GM12878 (cell line): ENCODE measurements around the gene STYXL2. TPM values are rescaled to one million over a fixed set of nuclear protein-coding genes. Genes with fewer than 3 reads are reported as not detected.

Experiments used
- ATAC-seq: fragments of 200-7000 bp; cut with Tn5 transposase; 3 replicates; pipeline ENCODE4 v1.9.1; 2020; ENCODE audit warnings: mild to moderate bottlenecking, moderate library complexity
- Bru-seq: library from RNA; stranded (reverse); fragments of 400-500 nt; gene quantifications from one replicate; lab custom pipeline; 2021; lab: Mats Ljungman, UMichigan
- BruChase-seq, 2 experiments: library from RNA; stranded (reverse); fragments of 400-500 nt; gene quantifications; one replicate each; lab custom pipeline; 2021; lab: Mats Ljungman, UMichigan
- BruUV-seq: library from RNA; stranded (reverse); fragments of 400-500 nt; replicated peaks from 2 replicates; lab custom pipeline; 2021; lab: Mats Ljungman, UMichigan
- CTCF ChIA-PET: fragments of 300-600 bp; sonication (Branson Sonifier 250); formaldehyde crosslinking; extraction: SDS; loops from one replicate; lab custom pipeline; 2021; ENCODE audit warnings: inconsistent platforms; lab: Yijun Ruan, JAX
- POLR2A ChIA-PET: fragments of 350-600 bp; formaldehyde crosslinking; extraction: SDS; loops from one replicate; lab custom pipeline; 2021; ENCODE audit warnings: inconsistent platforms; lab: Charles Lee
- RAD21 ChIA-PET: fragments of 300-600 bp; sonication (Branson Sonifier 250); formaldehyde crosslinking; loops from one replicate; lab custom pipeline; 2023; ENCODE audit warnings: antibody characterized with exemption; ENCODE audit not compliant: unreplicated experiment; lab: Charles Lee
- SMC1A ChIA-PET: fragments of 300-600 bp; sonication (Branson Sonifier 250); formaldehyde crosslinking; loops from one replicate; lab custom pipeline; 2023; ENCODE audit not compliant: unreplicated experiment, uncharacterized antibody; lab: Charles Lee
- DNase-seq: peaks from one replicate; pipeline ENCODE4 v3.0.0-alpha.2; 2011; ENCODE audit warnings: low read depth, low spot score
- FAIRE-seq: peaks from 3 replicates; lab custom pipeline; 2011; peaks lifted over from hg19 to GRCh38; lab: Jason Lieb, UNC
- H2AFZ ChIP-seq: 2 replicates; pipeline ENCODE4 v1.6.0; 2011; ENCODE audit warnings: low read depth, low read length, control low read depth; ENCODE audit not compliant: control insufficient read depth
- H3K27ac ChIP-seq: 2 replicates; pipeline ENCODE4 v1.5.1; 2011; ENCODE audit warnings: control low read depth; ENCODE audit not compliant: control insufficient read depth, insufficient read depth
- H3K27me3 ChIP-seq, 2 experiments: replicated peaks in 1 of 2; 2 replicates each; pipeline versions ENCODE4 v1.6.0 to v1.6.1; 2011; ENCODE audit warnings: low read length in 1 of 2; ENCODE audit not compliant: control insufficient read depth in 2 of 2, insufficient read depth in 2 of 2
- H3K36me3 ChIP-seq, 2 experiments: 2 replicates each; pipeline ENCODE4 v1.5.1; 2011; ENCODE audit warnings: low read length in 1 of 2; ENCODE audit not compliant: control insufficient read depth in 2 of 2, insufficient read depth in 2 of 2
- H3K4me1 ChIP-seq: 2 replicates; pipeline ENCODE4 v1.6.1; 2011; ENCODE audit warnings: mild to moderate bottlenecking, low read length, moderate library complexity, mixed read lengths; ENCODE audit not compliant: control insufficient read depth, insufficient read depth
- H3K4me2 ChIP-seq: 2 replicates; pipeline ENCODE4 v1.6.0; 2011; ENCODE audit warnings: control low read depth; ENCODE audit not compliant: control insufficient read depth, insufficient read depth
- H3K4me3 ChIP-seq: fragments of 200-600 bp; sonication (generic); 2 replicates; pipeline ENCODE4 v1.5.1; 2016
- H3K79me2 ChIP-seq: 2 replicates; pipeline ENCODE4 v1.6.0; 2011; ENCODE audit warnings: low read length; ENCODE audit not compliant: control insufficient read depth, insufficient read depth
- H3K9ac ChIP-seq: 2 replicates; pipeline ENCODE4 v1.8.0; 2011; ENCODE audit warnings: low read length, control low read depth, mixed read lengths; ENCODE audit not compliant: control insufficient read depth, insufficient read depth
- H3K9me3 ChIP-seq: replicated peaks from 3 replicates; pipeline ENCODE4 v1.5.1; 2011; ENCODE audit warnings: mild to moderate bottlenecking, low read length; ENCODE audit not compliant: control insufficient read depth, insufficient read depth
- H4K20me1 ChIP-seq: 2 replicates; pipeline ENCODE4 v1.6.0; 2011; ENCODE audit not compliant: control insufficient read depth, insufficient read depth
- ESRRA ChIP-seq: IDR thresholded peaks from 2 replicates; pipeline ENCODE4 v1.6.1; 2012; ENCODE audit warnings: mild to moderate bottlenecking, low read length, improper control_type of control experiment
- MEF2A ChIP-seq: IDR thresholded peaks from 2 replicates; pipeline ENCODE4 v1.6.1; 2011; ENCODE audit warnings: low read depth, mild to moderate bottlenecking, low read length, moderate library complexity; ENCODE audit not compliant: insufficient read depth
- PML ChIP-seq: IDR thresholded peaks from 2 replicates; pipeline ENCODE4 v1.6.1; 2012; ENCODE audit warnings: low read length, inconsistent platforms
- POLR2AphosphoS5 ChIP-seq: IDR thresholded peaks from 2 replicates; pipeline ENCODE4 v1.6.1; 2011; ENCODE audit warnings: mild to moderate bottlenecking, low read length, inconsistent platforms
- RAD51 ChIP-seq: fragments of 450-650 bp; IDR thresholded peaks from 2 replicates; pipeline ENCODE4 v1.6.1; 2016; ENCODE audit warnings: moderate library complexity, mild to moderate bottlenecking, inconsistent platforms
- SMAD5 ChIP-seq: IDR thresholded peaks from 2 replicates; pipeline ENCODE4 v1.6.1; 2016; ENCODE audit warnings: antibody characterized with exemption, low read depth
- SP1 ChIP-seq: IDR thresholded peaks from one replicate; pipeline ENCODE4 v1.6.1; 2011; ENCODE audit warnings: low read depth, low read length
- SREBF2 ChIP-seq: IDR thresholded peaks from 2 replicates; pipeline ENCODE4 v1.6.1; 2012; ENCODE audit warnings: mild to moderate bottlenecking, low read length
- TCF3 ChIP-seq: IDR thresholded peaks from 2 replicates; pipeline ENCODE4 v1.6.1; 2012; ENCODE audit warnings: low read depth, mild to moderate bottlenecking, low read length, borderline replicate concordance; ENCODE audit not compliant: insufficient read depth
- WGBS: methylation state at CpG from one replicate; pipeline ENCODE4 v1.1.6; 2016; ENCODE audit warnings: low lambda C conversion rate; ENCODE audit not compliant: insufficient replicate concordance, insufficient coverage; ENCODE audit errors: missing lambda C conversion rate; 5-methylcytosine and 5-hydroxymethylcytosine counted together
- in situ Hi-C: fragments of 300-500 bp; cut with MboI; formaldehyde crosslinking; loops from 9 replicates; pipeline ENCODE4 v1.14.3; 2018; ENCODE audit warnings: mixed read lengths
- intact Hi-C: fragments of 100-400 bp; cut with micrococcal nuclease; formaldehyde crosslinking; loops from one replicate; pipeline ENCODE4 v1.14.2; 2022; ENCODE audit not compliant: unreplicated experiment
- long read RNA-seq, 2 experiments: library from polyadenylated mRNA; unstranded; transcript quantifications; one replicate each; pipeline ENCODE4 v2.0.0, GENCODE V29; 2019 to 2020
- polyA minus RNA-seq, 3 experiments: library from RNA; depleted of rRNA, polyadenylated mRNA; stranded (reverse); fragments of >200 nt; gene quantifications; 2 replicates each; pipeline ENCODE4 v1.2.3, GENCODE V29; 2011
- polyA plus RNA-seq, 11 experiments: library from polyadenylated mRNA; depleted of rRNA in 4 of 11; unstranded in 6 of 11; stranded (reverse) in 5 of 11; fragments of >200 nt; fragmentation: Nextera tagmentation in 4 of 11; fragmentation: Illumina TruSeq in 1 of 11; extraction: Ambion mirVana in 4 of 11; extraction: Trizol in 1 of 11; gene quantifications; 1 replicate in 1 of 11; 2 replicates in 10 of 11; pipeline versions ENCODE4 v1.2.1 to v1.2.3, GENCODE V29; 2011 to 2016; ENCODE audit warnings: inconsistent platforms in 2 of 11, missing spikeins in 2 of 11, low read depth in 1 of 11
- total RNA-seq, 4 experiments: library from RNA; depleted of rRNA in 3 of 4; stranded (reverse); fragments of >200 nt in 3 of 4; fragmentation: Illumina TruSeq in 1 of 4; extraction: Trizol in 1 of 4; gene quantifications; 2 replicates each; pipeline versions ENCODE4 v1.2.1 to v1.2.3, GENCODE V29; 2013 to 2021

The STYXL2 gene
- total RNA-seq (2013; cell fraction: nucleolus; rRNA removed) = 0.19 and 0.24 TPM in 2 replicates
- under 0.01 TPM in 1 of 2 replicates, not detected in the other for total RNA-seq (2014; rRNA removed)
- total RNA-seq (2014; rRNA removed; fragmentation: Illumina TruSeq; extraction: Trizol) = not detected in 2 replicates
- total RNA-seq (2021) = 0.08 TPM in 2 replicates
- polyA plus RNA-seq (2011; ENCODE audit: low read depth) = not detected
- polyA plus RNA-seq (2011; rRNA removed) = not detected in 2 replicates
- 0.01 TPM in 1 of 2 replicates, not detected in the other for polyA plus RNA-seq (2011; cell fraction: cytosol; rRNA removed)
- not detected in 2 replicates for polyA plus RNA-seq (2011; cell fraction: nucleus; rRNA removed)
- polyA plus RNA-seq (2012) = not detected in 2 replicates
- 0.03 TPM in 1 of 2 replicates, not detected in the other for polyA plus RNA-seq (2014; fragmentation: Illumina TruSeq; extraction: Trizol)
- not detected for polyA plus RNA-seq (2014; fragmentation: Nextera tagmentation; extraction: Ambion mirVana)
- polyA plus RNA-seq (2014; rRNA removed) = 0.01 TPM in 1 of 2 replicates, not detected in the other
- not detected for polyA plus RNA-seq (2016; fragmentation: Nextera tagmentation; extraction: Ambion mirVana)
- not detected in 2 replicates for polyA minus RNA-seq (2011; rRNA and poly(A)+ RNA removed)
- not detected in 2 replicates for polyA minus RNA-seq (2011; cell fraction: cytosol; rRNA and poly(A)+ RNA removed)
- polyA minus RNA-seq (2011; cell fraction: nucleus; rRNA and poly(A)+ RNA removed) = not detected in 2 replicates
- percentile 25 among the genes with signal in this experiment for Bru-seq, nascent RNA
- not detected for BruChase-seq, experiment 1, labeled RNA remaining after a 6-hour chase
- percentile 14 among the genes with signal in this experiment for BruChase-seq, experiment 2, labeled RNA remaining after a 2-hour chase
- long read RNA-seq, experiment 1 = 0 reads
- long read RNA-seq, experiment 2 = 0 reads

- Histone ChIP-seq H3K4me3 (no peak within 1 kb of the TSS), H3K79me2 (no peaks in the 10 kb centered on the region), H3K36me3 (no peaks in the 10 kb centered on the region), H3K9me3 (no peaks in the 10 kb centered on the region; the same call in 2 of the 3 replicates), H2AFZ (no peak within 1 kb of the TSS), H3K4me2 (no peak within 1 kb of the TSS), H3K4me1 (peaks cover 11% of the 10 kb centered on the region; the same call in 1 of the 2 replicates), H4K20me1 (no peaks in the 10 kb centered on the region), H3K9ac (no peak within 1 kb of the TSS), H3K27ac (no peak within 1 kb of the TSS), H3K27me3 (no peaks in the 10 kb centered on the region)
- ChIA-PET SMC1A (interaction anchor here (1.7 to 1.9 kb wide), 2 partner anchors 13 to 22 kb away, joined by 4 read pairs; no protein-coding TSS in a partner anchor), CTCF (interaction anchor here (1.5 to 2.2 kb wide), 4 partner anchors 10 to 184 kb away, joined by 3 to 7 read pairs (median 4); no protein-coding TSS in a partner anchor), POLR2A (no interaction called here), RAD21 (no interaction called here)
- WGBS = 73% methylated on average over 8 of the region's 8 CpGs
- FAIRE-seq (no peak), ATAC-seq (no peak), DNase-seq (no peak)
- in situ Hi-C loops (no loop called here), intact Hi-C loops (no loop called here)
- BruUV-seq = no TSS peak
- TF ChIP-seq SP1 = no peak
Measured at GRCh38 chr1:167093846-167094516, at the start of gene STYXL2. STYXL2 (plus strand) TSS chr1:167094075; CDS start chr1:167094850, 775 bp downstream.

DNA sequence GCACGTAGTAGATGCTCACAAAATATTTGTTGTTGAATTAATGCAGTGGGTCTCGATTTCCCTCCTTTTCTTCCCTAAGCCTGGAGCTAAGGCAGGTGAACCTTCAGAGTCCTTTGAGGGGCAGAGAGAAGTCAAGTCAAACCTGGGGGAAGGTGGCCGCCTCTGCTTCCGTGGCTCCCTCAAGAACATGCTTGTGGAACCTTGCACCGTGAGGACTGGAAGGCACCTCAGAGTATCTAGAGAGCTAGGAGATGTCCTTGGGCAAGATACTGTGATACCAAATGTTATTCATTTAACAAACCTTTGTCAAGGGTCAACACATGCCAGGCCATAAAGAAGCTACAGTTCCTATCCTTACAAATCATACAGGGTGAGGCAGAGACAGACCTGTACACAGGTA is 42.0 kb upstream of the STYXL2 start:
- TF ChIP-seq PML (no peak), SREBF2 (no peak), TCF3 (no peak), SMAD5 (no peak), MEF2A (no peak), ESRRA (no peak), POLR2AphosphoS5 (no peak), RAD51 (no peak)
- H3K36me3 ChIP-seq = no peaks in the 10 kb centered on the region
- no peak overlapping the region for H3K27ac ChIP-seq
- no TSS peak for BruUV-seq
- DNase-seq (no peak), FAIRE-seq (no peak), ATAC-seq (no peak)
- 75% methylated on average over 5 of the region's 5 CpGs for WGBS
- H3K9ac ChIP-seq = no peak overlapping the region
- H3K4me1 ChIP-seq = no peaks in the 10 kb centered on the region
- no peaks in the 10 kb centered on the region for H3K79me2 ChIP-seq
- no peak overlapping the region for H3K4me3 ChIP-seq
- H3K27me3 ChIP-seq = no peaks in the 10 kb centered on the region
- no peaks in the 10 kb centered on the region for H3K9me3 ChIP-seq
- ChIA-PET SMC1A (interaction anchor here (2.2 kb wide), 1 partner anchor 141 kb away, joined by 7 read pairs; no protein-coding TSS in a partner anchor), POLR2A (no interaction called here), CTCF (interaction anchor here (2.8 to 18.3 kb wide), 2 partner anchors 9 to 141 kb away, joined by 27 to 734 read pairs; no protein-coding TSS in a partner anchor), RAD21 (interaction anchor here (5.7 kb wide), 1 partner anchor 142 kb away, joined by 21 read pairs; no protein-coding TSS in a partner anchor)
- in situ Hi-C loops (no loop called here), intact Hi-C loops (no loop called here)
- H3K4me2 ChIP-seq = no peak overlapping the region
- H2AFZ ChIP-seq = no peak overlapping the region
- H4K20me1 ChIP-seq = no peaks in the 10 kb centered on the region
